Activated CD4-positive, alpha-beta T cell treated with anti-CD3 and anti-CD28 coated beads, Interleukin-2, amount 10 ng/mL, durations not matched to agents 7 days and 5 days (primary cell): ENCODE results near the gene C1orf122. TPM values are rescaled to one million over a fixed set of nuclear protein-coding genes. Genes with fewer than 3 reads are reported as not detected.

ENCODE experiments used
- CTCF ChIA-PET: fragments of 350-600 bp; sonication (Branson Sonifier 250); formaldehyde crosslinking; loops from one replicate; lab custom pipeline; 2021; ENCODE audit warnings: antibody characterized with exemption; lab: Charles Lee
- POLR2A ChIA-PET: fragments of 350-600 bp; sonication (Branson Sonifier 250); formaldehyde crosslinking; loops from one replicate; lab custom pipeline; 2021; ENCODE audit warnings: antibody characterized with exemption; lab: Charles Lee
- DNase-seq: peaks from one replicate; pipeline ENCODE4 v3.0.0-alpha.2; 2020
- H3K27ac Mint-ChIP-seq: one replicate; pipeline ENCODE4 v1.8.0; 2021; ENCODE audit warnings: mild to moderate bottlenecking, moderate library complexity, mixed read lengths
- H3K27me3 Mint-ChIP-seq: one replicate; pipeline ENCODE4 v1.8.0; 2021; ENCODE audit warnings: mixed read lengths
- H3K36me3 Mint-ChIP-seq: one replicate; pipeline ENCODE4 v1.8.0; 2021; ENCODE audit warnings: low read depth, mixed read lengths
- H3K4me1 Mint-ChIP-seq: one replicate; pipeline ENCODE4 v1.8.0; 2021; ENCODE audit warnings: mixed read lengths
- H3K4me3 Mint-ChIP-seq: one replicate; pipeline ENCODE4 v1.8.0; 2021; ENCODE audit warnings: mild to moderate bottlenecking, moderate library complexity, mixed read lengths
- H3K9me3 Mint-ChIP-seq: one replicate; pipeline ENCODE4 v1.8.0; 2021; ENCODE audit warnings: mixed read lengths
- total RNA-seq, 2 experiments: library from RNA; stranded (reverse); gene quantifications; one replicate each; pipeline ENCODE4 v1.2.3, GENCODE V29; 2021

The C1orf122 gene
- total RNA-seq, 2 experiments from 2014 or later: 13.9 to 16.8 TPM

DNA sequence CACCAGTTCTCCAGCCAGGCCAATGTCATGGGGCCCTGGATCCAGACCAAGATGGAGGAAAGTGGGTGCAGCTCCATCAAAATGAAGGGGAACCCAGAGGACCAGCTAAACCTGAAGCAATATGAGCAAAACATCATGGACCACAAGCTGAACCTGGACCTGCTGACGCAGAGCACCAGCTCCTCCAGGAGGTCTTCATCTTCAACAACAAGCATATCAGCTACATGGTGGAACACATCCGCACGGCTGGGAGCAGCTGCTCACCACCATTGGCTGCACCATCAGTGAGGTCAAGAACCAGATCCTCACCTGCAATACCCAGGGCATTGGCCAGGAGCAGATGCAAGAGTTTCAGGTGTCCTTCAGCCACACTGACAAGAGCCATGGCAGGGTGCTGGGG, 28.9 kb upstream of the C1orf122 start:
- Mint-ChIP-seq H3K36me3 (no peaks in the 10 kb centered on the region), H3K9me3 (no peaks in the 10 kb centered on the region), H3K4me1 (no peaks in the 10 kb centered on the region), H3K27ac (no peak overlapping the region), H3K4me3 (no peak overlapping the region), H3K27me3 (peaks cover 5% of the 10 kb centered on the region)
- ChIA-PET POLR2A (no interaction called here), CTCF (no interaction called here)
- no peak for DNase-seq

- ChIA-PET POLR2A (no interaction called here), CTCF (no interaction called here)
- Mint-ChIP-seq H3K27me3 (peaks cover 9% of the 10 kb centered on the region), H3K27ac (no peak overlapping the region), H3K4me3 (no peak overlapping the region), H3K4me1 (no peaks in the 10 kb centered on the region), H3K36me3 (no peaks in the 10 kb centered on the region), H3K9me3 (no peaks in the 10 kb centered on the region)
- no peak for DNase-seq
These were observed 25.1 kb upstream of the C1orf122 start for GRCh38 chr1:37782491-37782890.

- Mint-ChIP-seq H3K9me3 (no peaks in the 10 kb centered on the region), H3K27ac (no peak overlapping the region), H3K4me1 (peaks cover 15% of the 10 kb centered on the region), H3K27me3 (peaks cover 46% of the 10 kb centered on the region), H3K4me3 (peak overlapping the region; percentile 25), H3K36me3 (no peaks in the 10 kb centered on the region)
- no peak for DNase-seq
- ChIA-PET CTCF (interaction anchor here (1.1 kb wide), 1 partner anchor 66 kb away, joined by 4 read pairs; the partner anchor contains the start of gene MTF1), POLR2A (no interaction called here)
These were observed 14.5 kb upstream of the C1orf122 start for GRCh38 chr1:37792943-37793686.

DNA sequence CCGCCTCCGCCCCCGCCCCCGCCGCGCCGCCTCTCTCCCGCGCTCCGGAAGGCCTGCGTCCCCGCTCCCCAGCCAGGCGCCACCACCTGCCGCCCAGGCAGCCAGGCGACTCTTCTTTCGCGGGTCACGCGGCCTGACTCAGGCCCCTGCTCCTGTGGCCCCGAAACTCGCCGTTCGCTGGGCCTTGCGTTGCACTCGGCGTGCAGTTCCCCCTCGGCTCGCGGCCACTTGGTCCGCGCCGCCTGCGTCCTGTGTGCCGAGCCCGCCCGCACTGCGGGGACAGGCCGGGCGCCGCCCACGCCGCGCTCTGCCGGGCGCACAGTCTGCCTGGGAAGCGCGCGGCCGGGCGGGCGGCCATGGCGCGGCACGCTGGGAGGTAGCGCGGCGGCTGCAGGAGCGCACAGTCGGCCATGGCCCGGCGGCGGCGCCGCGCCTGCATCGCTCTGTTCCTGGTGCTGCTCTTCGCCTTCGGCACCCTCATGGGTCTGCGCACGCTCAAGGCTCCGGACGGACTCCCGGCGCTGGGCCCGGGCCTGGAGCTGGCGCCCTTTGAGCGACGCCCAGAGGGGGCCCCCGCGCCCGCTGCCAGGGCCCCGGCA, 13.7 kb upstream of the C1orf122 start, which contains the start of gene MANEAL:
Gene MANEAL (plus strand): TSS at position 75 of the 599 bp plus-strand sequence. CDS start 336 bp downstream, at position 411.
- Mint-ChIP-seq H3K27ac (no peak within 1 kb of the TSS), H3K9me3 (no peaks in the 10 kb centered on the region), H3K36me3 (no peaks in the 10 kb centered on the region), H3K4me3 (peak within 1 kb of the TSS; percentile 68), H3K4me1 (peaks cover 15% of the 10 kb centered on the region), H3K27me3 (peaks cover 38% of the 10 kb centered on the region)
- POLR2A ChIA-PET: no interaction called here
- DNase-seq: peak; percentile 23
- CTCF ChIA-PET: interaction anchor here (0.5 kb wide), 1 partner anchor 1268 kb away, joined by 3 read pairs; no protein-coding TSS in a partner anchor

DNA sequence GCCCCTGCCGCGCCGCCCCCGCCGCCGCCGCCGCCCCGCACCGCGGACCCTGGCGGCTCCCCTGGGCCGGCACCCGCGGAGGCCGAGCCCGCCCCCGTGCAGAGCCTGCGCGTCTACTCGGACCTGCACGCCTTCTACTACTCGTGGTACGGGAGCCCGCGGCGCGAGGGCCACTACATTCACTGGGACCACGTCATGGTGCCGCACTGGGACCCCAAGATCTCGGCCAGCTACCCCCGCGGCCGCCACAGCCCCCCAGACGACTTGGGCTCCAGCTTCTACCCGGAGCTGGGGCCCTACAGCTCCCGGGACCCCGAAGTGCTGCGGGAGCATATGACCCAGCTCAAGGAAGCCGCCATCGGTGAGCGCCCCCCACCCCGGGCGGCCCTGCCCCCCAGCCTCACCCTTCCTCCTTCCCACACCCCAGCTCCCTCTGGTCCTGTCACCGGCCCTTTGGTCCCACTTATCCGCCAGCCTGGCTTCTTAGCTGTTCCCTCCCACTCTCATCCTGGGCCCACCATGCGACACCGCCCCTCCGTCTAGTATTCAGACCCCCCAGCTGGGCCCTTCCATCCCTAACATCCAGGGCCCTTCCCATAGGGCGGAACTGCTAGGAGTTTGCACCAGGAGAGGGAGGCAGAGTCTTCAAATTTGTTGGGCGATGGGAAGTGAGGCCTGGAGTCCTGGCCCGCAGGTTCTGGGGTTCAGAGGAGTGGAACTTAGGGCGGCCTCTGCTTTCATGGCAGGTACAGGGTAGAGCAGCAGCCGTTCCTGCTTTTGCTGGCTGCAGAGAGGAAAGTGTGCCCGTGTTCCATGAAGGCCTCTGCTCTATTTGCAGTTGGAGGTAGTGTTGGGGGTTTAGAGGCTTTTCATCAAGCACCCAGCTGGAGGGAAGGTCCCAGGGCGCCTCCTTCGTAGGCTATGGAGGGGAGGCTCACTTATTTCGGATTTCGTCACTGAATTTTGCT, 12.9 kb upstream of the C1orf122 start:
- Mint-ChIP-seq H3K9me3 (no peaks in the 10 kb centered on the region), H3K27ac (no peak overlapping the region), H3K36me3 (no peaks in the 10 kb centered on the region), H3K27me3 (peaks cover 35% of the 10 kb centered on the region), H3K4me3 (peak overlapping the region; percentile 68), H3K4me1 (peaks cover 15% of the 10 kb centered on the region)
- no peak for DNase-seq
- ChIA-PET POLR2A (no interaction called here), CTCF (no interaction called here)

GRCh38 chr1:37795340-37796125, 12.1 kb upstream of the C1orf122 start:
- H3K9me3 Mint-ChIP-seq: no peaks in the 10 kb centered on the region
- ChIA-PET POLR2A (interaction anchor here (0.6 kb wide), 1 partner anchor 1058 kb away, joined by 8 read pairs; no protein-coding TSS in a partner anchor), CTCF (no interaction called here)
- peaks cover 15% of the 10 kb centered on the region for H3K4me1 Mint-ChIP-seq
- H3K27ac Mint-ChIP-seq: no peak overlapping the region
- peak overlapping the region; percentile 68 for H3K4me3 Mint-ChIP-seq
- DNase-seq: peak; percentile 54
- H3K36me3 Mint-ChIP-seq: no peaks in the 10 kb centered on the region
- H3K27me3 Mint-ChIP-seq: peaks cover 28% of the 10 kb centered on the region

DNA sequence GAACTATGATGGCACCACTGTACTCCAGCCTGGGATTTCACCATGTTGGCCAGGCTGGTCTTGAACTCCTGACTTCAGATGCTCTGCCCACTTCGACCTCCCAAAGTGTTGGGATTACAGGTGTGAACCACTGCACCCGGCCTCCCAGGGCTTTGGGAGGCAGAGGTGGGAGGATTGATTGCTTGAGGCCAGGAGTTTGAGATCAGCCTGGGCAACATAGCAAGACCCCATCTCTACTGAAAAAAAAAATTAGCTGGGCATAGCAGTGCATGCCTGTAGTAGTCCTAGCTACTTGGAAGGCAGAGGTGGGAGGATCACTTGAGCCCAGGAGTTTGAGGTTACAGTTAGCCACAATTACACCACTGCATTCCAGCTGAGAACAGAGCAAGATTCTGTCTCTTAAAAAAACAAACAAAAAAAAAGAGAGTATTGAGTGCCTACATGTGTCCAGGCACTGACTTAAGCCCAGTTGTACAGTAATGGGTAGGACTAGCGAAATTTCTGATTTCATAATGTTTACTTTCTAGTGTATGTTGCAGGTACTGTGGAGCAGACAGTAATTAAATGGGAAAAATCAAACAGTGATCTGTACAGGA, 9.7 kb upstream of the C1orf122 start:
- DNase-seq: no peak
- CTCF ChIA-PET: interaction anchor here (1.4 to 1.8 kb wide), 2 partner anchors 9 to 62 kb away, joined by 7 read pairs; partner anchors contain the start of genes C1orf122, MTF1 and YRDC
- no peaks in the 10 kb centered on the region for H3K9me3 Mint-ChIP-seq
- H3K27ac Mint-ChIP-seq: no peak overlapping the region
- peaks cover 15% of the 10 kb centered on the region for H3K4me1 Mint-ChIP-seq
- H3K36me3 Mint-ChIP-seq: peaks cover 8% of the 10 kb centered on the region
- no peak overlapping the region for H3K4me3 Mint-ChIP-seq
- POLR2A ChIA-PET: no interaction called here
- peaks cover 14% of the 10 kb centered on the region for H3K27me3 Mint-ChIP-seq

- H3K27me3 Mint-ChIP-seq: no peaks in the 10 kb centered on the region
- H3K4me3 Mint-ChIP-seq: no peak overlapping the region
- DNase-seq: no peak
- peak overlapping the region; percentile 33 for H3K27ac Mint-ChIP-seq
- ChIA-PET CTCF (interaction anchor here (0.7 kb wide), 1 partner anchor 108 kb away, joined by 3 read pairs; no protein-coding TSS in a partner anchor), POLR2A (no interaction called here)
- H3K4me1 Mint-ChIP-seq: peaks cover 18% of the 10 kb centered on the region
- H3K9me3 Mint-ChIP-seq: no peaks in the 10 kb centered on the region
- H3K36me3 Mint-ChIP-seq: peaks cover 39% of the 10 kb centered on the region
These were observed 5.2 kb upstream of the C1orf122 start for GRCh38 chr1:37802439-37802838.

GRCh38 chr1:37807220-37807554, 403 bp upstream of the C1orf122 start:
- POLR2A ChIA-PET: interaction anchor here (0.6 kb wide), 1 partner anchor 176 kb away, joined by 6 read pairs; no protein-coding TSS in a partner anchor
- H3K36me3 Mint-ChIP-seq: peaks cover 40% of the 10 kb centered on the region
- H3K27me3 Mint-ChIP-seq: no peaks in the 10 kb centered on the region
- H3K4me1 Mint-ChIP-seq: peaks cover 42% of the 10 kb centered on the region
- H3K4me3 Mint-ChIP-seq: peak overlapping the region; percentile 85
- no peaks in the 10 kb centered on the region for H3K9me3 Mint-ChIP-seq
- CTCF ChIA-PET: interaction anchor here (0.7 to 2.5 kb wide), 5 partner anchors 9 to 52 kb away, joined by 3 to 16 read pairs (median 3); partner anchors contain the start of gene MTF1
- no peak for DNase-seq
- peak overlapping the region; percentile 88 for H3K27ac Mint-ChIP-seq

DNA sequence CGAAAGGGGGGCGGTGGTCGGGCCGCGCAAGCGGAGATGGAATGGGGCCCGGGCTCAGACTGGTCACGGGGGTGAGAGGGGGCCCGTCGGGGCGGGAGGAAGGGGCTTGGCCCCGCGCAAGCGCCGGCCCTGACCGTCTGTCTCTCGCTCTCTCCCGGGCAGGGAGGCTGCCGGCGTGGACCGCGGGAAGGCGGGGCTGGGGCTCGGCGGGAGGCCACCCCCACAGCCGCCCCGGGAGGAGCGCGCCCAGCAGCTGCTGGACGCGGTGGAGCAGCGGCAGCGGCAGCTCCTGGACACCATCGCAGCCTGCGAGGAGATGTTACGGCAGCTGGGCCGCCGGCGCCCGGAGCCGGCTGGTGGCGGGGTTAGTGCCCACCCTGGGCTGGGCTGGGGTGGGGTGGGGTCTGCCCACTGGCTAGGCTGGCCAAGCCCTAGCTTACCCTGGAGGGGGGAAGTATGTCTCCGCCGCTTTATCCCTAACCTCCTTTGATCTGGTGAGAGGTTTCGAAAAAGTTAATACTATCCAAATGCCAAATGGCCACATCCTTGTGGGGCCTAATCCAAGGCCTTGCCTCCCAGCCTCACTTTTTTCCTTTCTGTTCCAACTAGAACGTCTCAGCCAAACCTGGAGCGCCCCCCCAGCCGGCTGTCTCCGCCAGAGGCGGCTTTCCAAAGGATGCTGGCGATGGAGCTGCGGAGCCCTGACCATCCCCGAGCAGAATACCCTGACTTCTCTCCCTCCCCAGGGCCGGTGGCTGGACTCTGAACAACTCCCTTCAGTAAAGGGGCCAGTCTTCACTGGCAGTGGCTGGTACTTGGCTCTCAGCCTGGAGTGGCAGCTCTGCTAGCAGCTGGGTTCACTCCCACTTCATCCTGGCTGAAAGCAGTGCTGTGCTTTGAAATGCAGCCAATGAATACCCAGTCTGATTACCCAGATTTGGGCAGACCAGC, 1.1 kb downstream of the C1orf122 start:
- H3K9me3 Mint-ChIP-seq: no peaks in the 10 kb centered on the region
- H3K27me3 Mint-ChIP-seq: no peaks in the 10 kb centered on the region
- ChIA-PET POLR2A (interaction anchor here (0.6 to 1.1 kb wide), 2 partner anchors 50 to 171 kb away, joined by 3 to 8 read pairs; partner anchors contain the start of gene MTF1), CTCF (interaction anchor here (1.0 to 2.5 kb wide), 3 partner anchors 43 to 118 kb away, joined by 4 to 16 read pairs (median 5); partner anchors contain the start of gene MTF1)
- H3K27ac Mint-ChIP-seq: peak overlapping the region; percentile 96
- H3K4me1 Mint-ChIP-seq: peaks cover 42% of the 10 kb centered on the region
- peaks cover 34% of the 10 kb centered on the region for H3K36me3 Mint-ChIP-seq
- DNase-seq: no peak
- H3K4me3 Mint-ChIP-seq: peak overlapping the region; percentile 95
